ENCODE measurements around the gene PXDN. TPM values are rescaled to one million over a fixed set of nuclear protein-coding genes. Genes with fewer than 3 reads are reported as not detected.

The PXDN gene
- total RNA-seq, 2 donors from 2014 or later, result 9.5 to 20.0 TPM

DNA sequence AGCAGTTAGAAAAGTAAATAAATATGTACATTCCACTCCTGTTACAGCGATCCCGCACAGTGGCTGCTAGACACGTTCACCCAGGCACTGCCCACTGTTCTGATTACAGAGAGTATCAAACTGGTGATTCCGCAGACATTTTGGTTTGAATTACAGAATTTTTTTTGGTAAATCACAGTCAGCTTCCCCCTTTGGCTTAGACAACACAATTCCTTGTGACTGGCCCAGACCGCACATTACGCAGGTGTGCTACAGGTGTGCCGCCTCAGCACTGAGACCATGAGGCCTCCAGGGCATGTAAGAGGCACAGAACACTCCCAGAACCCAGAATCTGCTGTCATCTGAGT lies 112.3 kb downstream of the PXDN start:
- DNase-seq, result peak; percentile 55
- intact Hi-C loops (cut with DNase I), result no loop called here
- Histone ChIP-seq H3K27me3 (no peaks in the 10 kb centered on the region), H3K27ac (peak overlapping the region; percentile 68), H3K4me1 (no peaks in the 10 kb centered on the region), H3K9ac (ENCODE audit: low read depth in 2 of 2, low read length in 2 of 2) (peak overlapping the region in 1 of 2 donors; percentile 58), H3K36me3 (no peaks in the 10 kb centered on the region), H3K4me3 (no peak overlapping the region), H3K9me3 (no peaks in the 10 kb centered on the region)
- no peak for TF ChIP-seq CTCF (IDR thresholded peaks at IDR 0.05)

- H3K27me3 ChIP-seq, result no peaks in the 10 kb centered on the region
- intact Hi-C loops (cut with DNase I), result no loop called here
- peak overlapping the region in 1 of 2 donors; percentile 58 for H3K9ac ChIP-seq (ENCODE audit: low read depth in 2 of 2, low read length in 2 of 2)
- DNase-seq, result peak; percentile 62
- no peaks in the 10 kb centered on the region for H3K4me1 ChIP-seq
- TF ChIP-seq CTCF (IDR thresholded peaks at IDR 0.05), result no peak
- no peak overlapping the region for H3K4me3 ChIP-seq
- H3K27ac ChIP-seq, result peak overlapping the region; percentile 68
- H3K36me3 ChIP-seq, result no peaks in the 10 kb centered on the region
- no peaks in the 10 kb centered on the region for H3K9me3 ChIP-seq
These were observed 112.9 kb downstream of the PXDN start for GRCh38 chr2:1631292-1632001.

GRCh38 chr2:1628893-1629292 lies 115.4 kb downstream of the PXDN start:
- intact Hi-C loops (cut with DNase I), result no loop called here
- H3K9me3 ChIP-seq, result no peaks in the 10 kb centered on the region
- no peak overlapping the region for H3K9ac ChIP-seq (ENCODE audit: low read depth in 2 of 2, low read length in 2 of 2)
- no peak overlapping the region for H3K4me3 ChIP-seq
- no peak for DNase-seq
- no peaks in the 10 kb centered on the region for H3K4me1 ChIP-seq
- H3K36me3 ChIP-seq, result no peaks in the 10 kb centered on the region
- TF ChIP-seq CTCF (IDR thresholded peaks at IDR 0.05), result no peak
- no peaks in the 10 kb centered on the region for H3K27me3 ChIP-seq
- H3K27ac ChIP-seq, result no peak overlapping the region

GRCh38 chr2:1627628-1628381 lies 116.5 kb downstream of the PXDN start:
- H3K4me1 ChIP-seq, result no peaks in the 10 kb centered on the region
- TF ChIP-seq CTCF (IDR thresholded peaks at IDR 0.05), result no peak
- no peak for DNase-seq
- H3K27me3 ChIP-seq, result no peaks in the 10 kb centered on the region
- no peaks in the 10 kb centered on the region for H3K9me3 ChIP-seq
- H3K4me3 ChIP-seq, result no peak overlapping the region
- H3K27ac ChIP-seq, result no peak overlapping the region
- intact Hi-C loops (cut with DNase I), result no loop called here
- no peak overlapping the region for H3K9ac ChIP-seq (ENCODE audit: low read depth in 2 of 2, low read length in 2 of 2)
- no peaks in the 10 kb centered on the region for H3K36me3 ChIP-seq

GRCh38 chr2:1626271-1626681 lies 118.0 kb downstream of the PXDN start:
- no peaks in the 10 kb centered on the region for H3K4me1 ChIP-seq
- no peak overlapping the region for H3K4me3 ChIP-seq
- H3K27me3 ChIP-seq, result no peaks in the 10 kb centered on the region
- intact Hi-C loops (cut with DNase I), result no loop called here
- no peaks in the 10 kb centered on the region for H3K36me3 ChIP-seq
- no peak for TF ChIP-seq CTCF (IDR thresholded peaks at IDR 0.05)
- DNase-seq, result no peak
- H3K27ac ChIP-seq, result no peak overlapping the region
- no peaks in the 10 kb centered on the region for H3K9me3 ChIP-seq
- H3K9ac ChIP-seq (ENCODE audit: low read depth in 2 of 2, low read length in 2 of 2), result no peak overlapping the region
